SU-DHL-6 (cell line): ENCODE results near the gene PAFAH1B1.

ENCODE experiments used
- EZH2phosphoT487 ChIP-seq: fragments of 200-600 bp; sonication (generic), shearing (Covaris generic); conservative IDR thresholded peaks from 2 replicates; pipeline ENCODE4 v1.6.1; 2018; ENCODE audit warnings: mild to moderate bottlenecking, antibody characterized with exemption, low read length, moderate library complexity, mixed read lengths
- TF ChIP-seq, protein P1 (sequence below): fragments of 200-600 bp; sonication (generic); IDR thresholded peaks from one replicate; pipeline ENCODE4 v1.5.1; 2017; ENCODE audit warnings: antibody characterized with exemption, mild to moderate bottlenecking, low read length, moderate library complexity; ENCODE audit not compliant: insufficient read depth, poor library complexity, severe bottlenecking

DNA sequence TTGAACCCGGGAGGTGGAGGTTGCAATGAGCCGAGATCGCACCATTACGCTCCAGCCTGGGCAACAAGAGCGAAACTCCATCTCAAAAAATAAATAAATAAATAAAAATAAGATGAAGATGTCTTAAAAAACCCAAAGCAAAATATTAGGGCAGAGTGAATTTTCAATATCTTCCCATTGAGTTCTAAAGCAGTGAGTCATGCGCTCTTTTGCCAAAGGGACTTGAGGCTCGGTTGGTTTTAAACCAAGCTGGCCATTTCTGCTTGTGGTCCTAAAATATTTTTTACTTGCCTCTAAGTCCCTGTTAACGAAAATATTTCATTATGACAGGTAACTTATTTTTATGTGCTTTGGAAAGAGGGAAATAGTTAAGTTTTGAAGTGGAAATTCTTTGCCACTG lies 4.7 kb downstream of the PAFAH1B1 start:
- TF ChIP-seq, protein P1, sequence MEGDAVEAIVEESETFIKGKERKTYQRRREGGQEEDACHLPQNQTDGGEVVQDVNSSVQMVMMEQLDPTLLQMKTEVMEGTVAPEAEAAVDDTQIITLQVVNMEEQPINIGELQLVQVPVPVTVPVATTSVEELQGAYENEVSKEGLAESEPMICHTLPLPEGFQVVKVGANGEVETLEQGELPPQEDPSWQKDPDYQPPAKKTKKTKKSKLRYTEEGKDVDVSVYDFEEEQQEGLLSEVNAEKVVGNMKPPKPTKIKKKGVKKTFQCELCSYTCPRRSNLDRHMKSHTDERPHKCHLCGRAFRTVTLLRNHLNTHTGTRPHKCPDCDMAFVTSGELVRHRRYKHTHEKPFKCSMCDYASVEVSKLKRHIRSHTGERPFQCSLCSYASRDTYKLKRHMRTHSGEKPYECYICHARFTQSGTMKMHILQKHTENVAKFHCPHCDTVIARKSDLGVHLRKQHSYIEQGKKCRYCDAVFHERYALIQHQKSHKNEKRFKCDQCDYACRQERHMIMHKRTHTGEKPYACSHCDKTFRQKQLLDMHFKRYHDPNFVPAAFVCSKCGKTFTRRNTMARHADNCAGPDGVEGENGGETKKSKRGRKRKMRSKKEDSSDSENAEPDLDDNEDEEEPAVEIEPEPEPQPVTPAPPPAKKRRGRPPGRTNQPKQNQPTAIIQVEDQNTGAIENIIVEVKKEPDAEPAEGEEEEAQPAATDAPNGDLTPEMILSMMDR: no peak
- TF ChIP-seq EZH2phosphoT487: no peak
